HG03280 (cell line): ENCODE data around the gene ANKMY1.

ENCODE experiments used
- ATAC-seq: cut with Tn5 transposase; IDR thresholded peaks from one replicate; pipeline ENCODE4 v1.9.1; 2021; ENCODE audit warnings: mild to moderate bottlenecking, moderate library complexity; ENCODE audit not compliant: unreplicated experiment

ANKMY1 gene

DNA sequence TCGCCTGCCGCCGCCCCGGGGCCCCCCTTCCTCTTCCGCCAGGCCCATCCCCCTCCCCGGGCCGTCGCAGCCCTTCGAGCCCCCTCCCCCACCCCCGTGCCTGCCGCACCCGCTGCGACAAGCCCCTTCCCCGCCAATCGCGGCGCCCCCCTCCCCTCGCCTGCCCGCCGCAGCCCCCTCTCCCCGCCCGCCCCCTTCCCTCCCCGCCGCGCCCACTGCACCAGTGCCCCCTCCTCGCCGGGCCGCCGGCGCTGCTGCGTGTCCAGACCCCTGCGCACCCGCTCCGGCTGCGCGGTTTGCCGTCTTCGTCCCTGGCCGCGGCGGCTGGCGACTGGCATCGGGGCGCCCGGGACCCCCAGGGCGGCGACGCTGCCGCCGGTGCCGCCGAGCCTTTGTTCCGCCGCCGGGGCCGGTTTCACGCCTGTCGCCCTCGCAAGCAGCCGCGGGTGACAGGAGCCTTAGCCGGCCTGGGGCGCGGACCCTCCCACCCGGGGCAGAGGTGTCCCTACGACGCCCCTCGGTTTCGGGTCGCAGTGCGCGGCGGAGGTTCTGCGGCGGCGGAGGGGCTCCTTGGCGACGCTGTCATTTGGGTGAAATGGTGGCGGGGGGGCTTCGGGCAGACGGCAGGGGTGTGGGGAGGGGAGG lies 104.2 kb downstream of the ANKMY1 start:
- ATAC-seq = no peak

DNA sequence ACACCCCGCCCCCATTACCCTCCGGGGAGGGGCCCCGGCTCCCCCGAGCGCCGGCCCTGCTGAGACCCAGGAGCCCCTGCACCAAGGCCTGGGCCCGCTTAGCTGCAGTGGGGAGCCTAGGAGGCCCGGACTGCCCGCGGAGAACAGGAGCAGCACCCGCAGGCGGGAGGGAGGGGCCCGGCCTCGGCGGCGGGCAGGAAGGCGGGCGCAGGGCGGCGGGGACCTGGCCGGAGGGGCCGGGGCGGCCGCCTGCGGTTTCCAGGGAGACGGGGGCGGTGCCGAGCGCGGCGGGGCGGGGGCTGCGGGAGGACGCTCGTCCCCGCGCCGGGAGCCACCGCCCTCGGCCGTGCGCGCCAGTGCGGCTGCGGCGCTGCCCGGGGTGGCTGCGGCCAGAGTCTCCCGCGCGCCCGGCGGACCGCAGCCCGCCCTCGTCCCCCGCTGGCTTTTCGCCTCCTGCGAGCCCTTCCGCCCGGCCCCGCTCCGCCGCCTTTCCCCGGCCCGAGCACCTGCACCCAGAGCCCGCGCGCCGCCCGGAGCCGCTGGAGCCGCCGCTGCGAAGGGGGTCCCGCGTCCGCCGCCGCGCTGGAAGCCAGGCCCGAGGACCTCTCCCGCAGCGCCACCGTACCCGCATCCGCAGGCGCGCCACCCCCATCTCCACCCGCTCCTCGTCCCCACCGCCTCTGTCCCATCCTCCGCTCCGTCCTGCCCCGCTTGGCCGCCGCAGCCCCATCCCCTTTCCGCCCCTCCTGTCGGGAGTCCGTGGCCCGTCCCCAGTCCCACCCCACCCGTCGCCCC lies 105.1 kb downstream of the ANKMY1 start:
- no peak for ATAC-seq

GRCh38 chr2:240451791-240452461 lies 105.9 kb downstream of the ANKMY1 start:
- ATAC-seq = no peak

- no peak for ATAC-seq
Observed at GRCh38 chr2:240451108-240451611, 106.6 kb downstream of the ANKMY1 start.

DNA sequence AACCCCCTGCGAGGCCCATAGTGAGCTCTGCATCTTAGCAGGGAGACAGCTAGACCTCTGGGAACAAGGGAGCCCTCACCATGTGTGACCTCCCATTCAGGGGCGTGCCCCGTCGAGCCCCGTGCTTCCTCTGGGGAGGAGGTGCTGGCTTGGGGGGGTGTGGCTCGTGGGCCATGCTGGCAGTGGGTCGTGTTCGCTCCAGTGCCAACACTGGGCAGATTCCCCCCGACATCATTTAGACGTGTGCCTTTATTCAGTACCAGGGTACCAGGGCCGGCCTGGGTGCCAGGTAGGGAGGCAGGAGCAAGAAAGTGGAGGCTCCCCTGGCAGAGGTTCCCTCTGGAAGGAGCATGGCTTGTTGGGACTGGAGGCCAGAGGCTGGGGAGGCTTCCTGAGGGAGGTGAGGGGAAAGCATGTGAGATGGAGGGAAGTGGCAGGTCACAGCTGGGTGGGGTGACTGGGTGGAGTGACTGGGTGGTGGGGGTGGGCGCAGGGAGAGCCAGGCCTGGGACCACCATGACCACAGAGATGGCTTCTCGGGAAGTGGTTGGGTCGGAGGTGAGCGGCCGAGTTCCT lies 107.2 kb downstream of the ANKMY1 start:
- ATAC-seq = no peak

- no peak for ATAC-seq
Observed at GRCh38 chr2:240449764-240450531, 107.8 kb downstream of the ANKMY1 start.

- no peak for ATAC-seq
Observed at GRCh38 chr2:240448387-240449274, 109.2 kb downstream of the ANKMY1 start.

DNA sequence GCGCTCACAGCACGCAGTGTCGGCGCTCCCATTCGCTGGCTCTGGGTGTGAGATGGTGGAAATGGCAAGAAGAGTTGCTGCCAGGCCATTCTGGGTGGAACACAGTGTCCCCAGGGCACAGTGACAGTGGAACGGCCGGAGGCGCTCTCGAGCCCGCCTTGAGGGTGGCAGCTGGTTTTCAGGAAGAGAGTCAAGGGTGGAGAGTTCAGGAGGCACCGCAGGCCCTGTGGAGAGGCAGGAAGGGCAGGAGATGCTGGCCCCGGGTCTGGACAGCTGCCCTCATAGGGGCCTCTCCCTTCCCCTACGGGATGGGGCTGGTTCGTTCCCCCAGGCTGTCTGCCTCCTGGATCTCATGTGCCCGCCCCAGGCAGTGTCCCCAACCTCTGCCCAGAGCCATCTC lies 109.9 kb downstream of the ANKMY1 start:
- no peak for ATAC-seq

DNA sequence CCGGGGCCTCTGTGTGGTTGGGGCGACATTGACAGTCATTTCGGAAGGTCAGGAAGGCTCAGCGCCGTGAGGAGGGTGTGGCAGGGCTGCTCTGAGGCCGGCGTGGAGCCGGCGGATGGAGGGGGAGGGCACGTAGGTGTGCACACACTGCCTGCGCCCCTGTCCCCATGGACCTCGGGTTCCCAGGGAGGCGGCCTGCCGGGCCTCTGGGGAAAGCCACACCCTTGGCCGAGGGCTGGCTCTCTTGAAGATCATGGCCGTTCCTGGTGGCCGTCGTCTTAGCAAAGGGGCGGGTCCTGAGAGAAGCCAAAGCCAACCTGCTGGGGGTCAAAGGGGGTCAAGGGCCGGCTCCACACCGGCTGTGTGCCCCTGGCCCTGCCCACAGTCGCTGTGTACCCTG lies 110.5 kb downstream of the ANKMY1 start:
- no peak for ATAC-seq

DNA sequence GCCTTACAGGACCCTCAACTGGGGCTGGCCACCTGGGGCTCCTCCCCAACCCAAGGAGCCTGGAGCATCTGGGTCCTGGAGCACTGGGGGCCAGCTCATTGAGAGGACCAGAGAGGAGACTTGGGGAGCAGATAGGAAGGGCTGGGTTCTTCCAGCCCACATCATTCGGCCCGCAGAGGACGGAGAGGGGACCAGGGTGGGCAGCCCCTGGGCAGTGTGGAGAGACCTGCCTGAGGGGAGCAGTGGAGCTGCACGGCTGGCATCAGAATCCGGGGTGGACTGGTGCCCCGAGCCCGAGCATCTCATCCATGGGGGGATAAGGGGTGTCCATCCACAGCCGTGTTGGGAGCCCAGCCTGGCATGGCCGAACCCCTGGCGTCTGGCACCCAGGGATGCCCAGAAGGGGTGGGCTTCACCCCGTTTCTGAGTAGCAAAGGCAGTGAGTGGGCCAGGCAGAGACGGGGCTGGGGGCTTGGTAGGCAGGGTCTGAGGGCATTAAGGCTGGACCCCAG lies 111.1 kb downstream of the ANKMY1 start:
- no peak for ATAC-seq

GRCh38 chr2:240445961-240446663 lies 111.7 kb downstream of the ANKMY1 start:
- ATAC-seq = no peak

GRCh38 chr2:240444464-240444863 lies 113.3 kb downstream of the ANKMY1 start:
- no peak for ATAC-seq

DNA sequence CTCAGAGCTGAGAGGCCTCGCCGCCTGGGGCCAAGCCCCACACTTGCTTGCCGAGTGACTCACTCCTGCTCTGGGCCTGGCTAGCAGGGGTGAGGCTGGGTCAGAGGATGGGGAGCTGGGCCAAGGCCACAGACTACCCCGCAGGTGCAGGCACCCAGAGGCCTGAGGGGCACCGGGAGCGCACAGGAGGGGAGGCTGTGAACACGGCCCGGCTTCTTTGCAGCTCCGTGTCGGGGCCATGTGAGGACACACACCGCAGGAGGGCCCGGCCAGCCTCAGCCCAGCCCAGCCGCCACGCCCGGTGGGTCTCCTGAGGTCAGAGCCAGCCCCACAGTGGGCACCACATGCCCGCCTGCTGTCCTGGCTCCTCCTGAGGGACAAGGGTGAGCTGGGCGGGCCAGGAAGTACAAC lies 113.9 kb downstream of the ANKMY1 start:
- no peak for ATAC-seq

GRCh38 chr2:240442891-240443715 lies 114.7 kb downstream of the ANKMY1 start:
- no peak for ATAC-seq

- ATAC-seq = no peak
Observed at GRCh38 chr2:240441993-240442411, 115.8 kb downstream of the ANKMY1 start.

DNA sequence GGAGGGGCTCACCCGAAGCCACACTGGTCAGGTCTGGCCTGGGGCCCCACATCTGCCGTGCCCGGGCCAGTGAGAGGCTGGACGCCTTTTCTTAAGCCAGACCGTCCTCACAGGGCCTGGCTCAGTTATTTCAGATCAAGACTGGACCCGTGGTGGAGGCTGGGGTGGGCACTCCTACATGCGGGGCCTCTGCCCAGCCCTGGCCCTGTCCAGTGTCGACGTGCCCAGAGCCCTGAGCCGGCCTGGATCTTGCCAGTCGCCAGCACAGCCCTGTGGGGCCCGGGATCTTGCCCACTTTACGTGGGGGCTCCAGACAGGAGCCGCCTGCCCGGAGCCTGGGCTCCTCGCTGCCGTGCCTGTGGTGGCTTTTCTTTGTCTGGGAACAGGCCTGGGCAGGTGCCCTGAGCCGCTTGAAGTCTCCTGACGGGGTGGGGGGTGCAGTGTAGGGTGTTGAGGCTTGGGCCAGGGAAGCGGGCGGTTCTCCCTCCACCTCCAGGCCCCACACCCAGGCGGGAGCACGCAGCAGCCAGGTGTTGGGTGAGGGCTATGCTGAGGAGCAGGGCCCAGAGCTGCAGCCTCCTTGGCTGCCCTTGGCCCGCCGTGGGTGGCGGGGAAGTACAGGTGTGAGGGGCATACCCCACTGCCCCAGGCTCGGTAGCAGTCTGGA lies 116.3 kb downstream of the ANKMY1 start:
- ATAC-seq = no peak

- no peak for ATAC-seq
Observed at GRCh38 chr2:240440704-240441320, 117.0 kb downstream of the ANKMY1 start.
